Measurements from ENCODE around the gene WWOX.

WWOX gene

DNA sequence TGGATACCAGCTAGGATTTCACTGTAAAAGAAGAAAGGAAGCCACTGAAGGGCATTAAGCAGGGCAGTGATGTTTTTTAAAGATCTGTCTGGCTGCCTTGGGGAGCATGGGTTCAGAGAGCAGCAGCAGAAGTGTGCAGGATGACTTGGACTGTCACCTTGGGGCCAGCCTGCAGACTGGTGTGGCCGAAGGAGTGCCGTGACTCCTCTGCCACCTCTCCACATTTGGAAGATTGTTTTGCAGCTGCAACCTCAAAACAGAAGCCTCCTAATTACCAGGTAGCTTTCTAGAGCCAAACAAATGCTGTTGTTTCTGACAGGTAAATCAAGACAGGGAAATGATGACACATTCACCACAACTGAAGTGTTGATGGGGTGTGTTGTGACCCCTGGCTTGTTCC is 681.4 kb downstream of the WWOX start:
- Histone ChIP-seq H3K27ac (ENCODE audit: low read length) (no peak overlapping the region), H3K9ac (ENCODE audit: low read length) (no peak overlapping the region), H3K79me2 (ENCODE audit: low read length) (no peaks in the 10 kb centered on the region), H3K4me3 (ENCODE audit: low read length) (no peak overlapping the region), H3K4me2 (ENCODE audit: low read depth, low read length) (no peak overlapping the region), H4K20me1 (ENCODE audit: insufficient read depth, low read length) (no peaks in the 10 kb centered on the region), H3K9me2 (replicated peaks; ENCODE audit: insufficient read depth, low read length) (no peaks in the 10 kb centered on the region), H3K36me3 (replicated peaks; ENCODE audit: insufficient read depth, low read length) (no peaks in the 10 kb centered on the region), H2AFZ (ENCODE audit: low read length) (no peak overlapping the region), H3F3A (ENCODE audit: insufficient read depth, low read length) (no peaks in the 10 kb centered on the region), H3K4me1 (ENCODE audit: low read length) (no peaks in the 10 kb centered on the region), H3K27me3 (replicated peaks; ENCODE audit: insufficient read depth, low read length) (no peaks in the 10 kb centered on the region), H3K9me3 (replicated peaks; ENCODE audit: insufficient read depth, low read length) (no peaks in the 10 kb centered on the region)
- no peak for DNase-seq
- no peak for TF ChIP-seq CTCF (IDR thresholded peaks at IDR 0.05; ENCODE audit: low read length)
- TF ChIP-seq EZH2 (optimal IDR thresholded peaks at IDR 0.05; ENCODE audit: low read depth, low read length) = no peak
- no peak for TF ChIP-seq EZH2phosphoT487 (IDR thresholded peaks at IDR 0.05; ENCODE audit: low read length)

GRCh38 chr16:78782572-78782971 is 683.1 kb downstream of the WWOX start:
- Histone ChIP-seq H3K9me3 (replicated peaks; ENCODE audit: insufficient read depth, low read length) (no peaks in the 10 kb centered on the region), H3K27me3 (replicated peaks; ENCODE audit: insufficient read depth, low read length) (no peaks in the 10 kb centered on the region), H3K79me2 (ENCODE audit: low read length) (no peaks in the 10 kb centered on the region), H3K4me2 (ENCODE audit: low read depth, low read length) (no peak overlapping the region), H3F3A (ENCODE audit: insufficient read depth, low read length) (no peaks in the 10 kb centered on the region), H3K4me3 (ENCODE audit: low read length) (no peak overlapping the region), H2AFZ (ENCODE audit: low read length) (no peak overlapping the region), H3K36me3 (replicated peaks; ENCODE audit: insufficient read depth, low read length) (no peaks in the 10 kb centered on the region), H4K20me1 (ENCODE audit: insufficient read depth, low read length) (no peaks in the 10 kb centered on the region), H3K4me1 (ENCODE audit: low read length) (no peaks in the 10 kb centered on the region), H3K9me2 (replicated peaks; ENCODE audit: insufficient read depth, low read length) (no peaks in the 10 kb centered on the region), H3K9ac (ENCODE audit: low read length) (no peak overlapping the region), H3K27ac (ENCODE audit: low read length) (no peak overlapping the region)
- no peak for DNase-seq
- TF ChIP-seq EZH2 (optimal IDR thresholded peaks at IDR 0.05; ENCODE audit: low read depth, low read length) (no peak), EZH2phosphoT487 (IDR thresholded peaks at IDR 0.05; ENCODE audit: low read length) (no peak), CTCF (IDR thresholded peaks at IDR 0.05; ENCODE audit: low read length) (no peak)

- no peaks in the 10 kb centered on the region for H3K36me3 ChIP-seq (replicated peaks; ENCODE audit: insufficient read depth, low read length)
- TF ChIP-seq CTCF (IDR thresholded peaks at IDR 0.05; ENCODE audit: low read length) (no peak), EZH2phosphoT487 (IDR thresholded peaks at IDR 0.05; ENCODE audit: low read length) (no peak), EZH2 (optimal IDR thresholded peaks at IDR 0.05; ENCODE audit: low read depth, low read length) (no peak)
- DNase-seq = no peak
- no peak overlapping the region for H3K9ac ChIP-seq (ENCODE audit: low read length)
- H3K4me3 ChIP-seq (ENCODE audit: low read length) = no peak overlapping the region
- no peaks in the 10 kb centered on the region for H3F3A ChIP-seq (ENCODE audit: insufficient read depth, low read length)
- H3K9me2 ChIP-seq (replicated peaks; ENCODE audit: insufficient read depth, low read length) = no peaks in the 10 kb centered on the region
- H3K79me2 ChIP-seq (ENCODE audit: low read length) = no peaks in the 10 kb centered on the region
- no peak overlapping the region for H2AFZ ChIP-seq (ENCODE audit: low read length)
- no peak overlapping the region for H3K27ac ChIP-seq (ENCODE audit: low read length)
- H3K4me1 ChIP-seq (ENCODE audit: low read length) = no peaks in the 10 kb centered on the region
- H3K4me2 ChIP-seq (ENCODE audit: low read depth, low read length) = no peak overlapping the region
- no peaks in the 10 kb centered on the region for H3K9me3 ChIP-seq (replicated peaks; ENCODE audit: insufficient read depth, low read length)
- no peaks in the 10 kb centered on the region for H4K20me1 ChIP-seq (ENCODE audit: insufficient read depth, low read length)
- no peaks in the 10 kb centered on the region for H3K27me3 ChIP-seq (replicated peaks; ENCODE audit: insufficient read depth, low read length)
Measured at GRCh38 chr16:78783570-78784079, 684.2 kb downstream of the WWOX start.

All from MM.1S (cell line).